Prostate gland (tissue), 2 donors: ENCODE data around the gene NEURL1B.

ENCODE experiments used
- CTCF ChIP-seq, 4 experiments: fragments of 200-600 bp in 2 of 4; fragments of 450-650 bp in 2 of 4; sonication (generic) in 2 of 4; IDR thresholded peaks; 1 replicate in 3 of 4; 2 replicates in 1 of 4; pipeline ENCODE4 v1.5.1; 2016 to 2019; ENCODE audit warnings: antibody characterized with exemption in 4 of 4, mild to moderate bottlenecking in 2 of 4, moderate library complexity in 2 of 4
- POLR2A ChIP-seq: fragments of 450-650 bp; IDR thresholded peaks from one replicate; pipeline ENCODE4 v1.6.1; 2016; ENCODE audit warnings: antibody characterized with exemption, mild to moderate bottlenecking
- POLR2AphosphoS5 ChIP-seq: sonication (generic); formaldehyde crosslinking; IDR thresholded peaks from one replicate; pipeline ENCODE4 v1.6.1; 2017; ENCODE audit warnings: antibody characterized with exemption

- TF ChIP-seq CTCF (IDR thresholded peaks at IDR 0.05) = no peak
- no peak for TF ChIP-seq POLR2A
- TF ChIP-seq POLR2AphosphoS5 = no peak
These were observed 88.5 kb downstream of the NEURL1B start for GRCh38 chr5:172729588-172729987.
